Measurements from ENCODE around the gene MATN1. TPM values are rescaled to one million over a fixed set of nuclear protein-coding genes. Genes with fewer than 3 reads are reported as not detected.
A peak's percentile ranks its signal among the peaks of the same experiment; 100 is the strongest.

Gene MATN1
- total and polyA plus RNA-seq, 8 donors: 0.06 to 0.07 TPM; not detected in 6

- no peak for FAIRE-seq
- H3K27me3 ChIP-seq: no peaks in the 10 kb centered on the region
- no peak overlapping the region for H3K27ac ChIP-seq
- no peak for ATAC-seq
- peaks cover 0 to 3% (median 0%) of the 10 kb centered on the region in 3 donors for H3K36me3 ChIP-seq
- whole genome bisulfite sequencing, 2 donors: 82 to 89% methylated on average over 15 of the region's 15 CpGs
- no peaks in the 10 kb centered on the region for H3K4me1 ChIP-seq
- H3K9me3 ChIP-seq: no peaks in the 10 kb centered on the region
- intact Hi-C loops (cut with DNase I): loop anchor here in 1 of 3 donors (5.0 to 10.0 kb wide), 2 partner anchors 50 to 158 kb away; no protein-coding TSS in a partner anchor
- peak in 1 of 6 donors; percentile 17 for DNase-seq
- H3K4me3 ChIP-seq: no peak overlapping the region
- no peak for TF ChIP-seq CTCF (IDR thresholded peaks at IDR 0.05)
Measured at GRCh38 chr1:30726773-30727684, 3.6 kb upstream of the MATN1 start.

GRCh38 chr1:30726236-30726635 is 2.9 kb upstream of the MATN1 start:
- Histone ChIP-seq H3K27ac (no peak overlapping the region), H3K36me3 (peaks cover 0 to 3% (median 0%) of the 10 kb centered on the region in 3 donors), H3K27me3 (no peaks in the 10 kb centered on the region), H3K4me3 (no peak overlapping the region), H3K9me3 (no peaks in the 10 kb centered on the region), H3K4me1 (no peaks in the 10 kb centered on the region)
- DNase-seq (peak in 1 of 6 donors; percentile 8), ATAC-seq (no peak), FAIRE-seq (no peak)
- 81 to 85% methylated on average over 7 of the region's 7 CpGs for WGBS, 2 donors
- intact Hi-C loops (cut with DNase I): loop anchor here in 1 of 3 donors (5.0 to 10.0 kb wide), 2 partner anchors 51 to 159 kb away; no protein-coding TSS in a partner anchor
- no peak for TF ChIP-seq CTCF (IDR thresholded peaks at IDR 0.05)

GRCh38 chr1:30725450-30726095 is 2.2 kb upstream of the MATN1 start:
- Histone ChIP-seq H3K27me3 (no peaks in the 10 kb centered on the region), H3K36me3 (peaks cover 0 to 3% (median 0%) of the 10 kb centered on the region in 3 donors), H3K4me1 (no peaks in the 10 kb centered on the region), H3K9me3 (no peaks in the 10 kb centered on the region), H3K4me3 (no peak overlapping the region), H3K27ac (no peak overlapping the region)
- FAIRE-seq: no peak
- WGBS, 2 donors: 87 to 88% methylated on average over 17 of the region's 17 CpGs
- intact Hi-C loops (cut with DNase I): loop anchor here in 1 of 3 donors (5.0 to 10.0 kb wide), 2 partner anchors 52 to 159 kb away; no protein-coding TSS in a partner anchor
- DNase-seq: peak in 1 of 6 donors; percentile 38
- no peak for TF ChIP-seq CTCF (IDR thresholded peaks at IDR 0.05)
- ATAC-seq: no peak

- Histone ChIP-seq H3K9me3 (no peaks in the 10 kb centered on the region), H3K4me3 (no peak overlapping the region), H3K36me3 (peaks cover 0 to 3% (median 0%) of the 10 kb centered on the region in 3 donors), H3K4me1 (peaks cover 0 to 2% (median 0%) of the 10 kb centered on the region in 3 donors), H3K27ac (no peak overlapping the region), H3K27me3 (no peaks in the 10 kb centered on the region)
- FAIRE-seq (no peak), DNase-seq (no peak), ATAC-seq (no peak)
- intact Hi-C loops (cut with DNase I): loop anchor here in 2 of 3 donors (5.0 to 10.0 kb wide), 4 partner anchors 52 to 187 kb away; partner anchors contain the start of gene SDC3 (in 1 of the 2)
- WGBS, 2 donors: 84 to 91% methylated on average over 5 of the region's 5 CpGs
- TF ChIP-seq CTCF (IDR thresholded peaks at IDR 0.05): no peak
Measured at GRCh38 chr1:30724655-30725421, 1.5 kb upstream of the MATN1 start.

All from pancreas (tissue), 10 donors.